C4-2B (cell line): ENCODE measurements around the gene CMTM7.

Source experiments
- CTCF ChIP-seq: fragments of 450-650 bp; conservative IDR thresholded peaks from 2 replicates; pipeline ENCODE4 v1.5.1; 2017; ENCODE audit warnings: mild to moderate bottlenecking
- ZFX ChIP-seq: fragments of 450-650 bp; IDR thresholded peaks from 2 replicates; pipeline ENCODE4 v1.6.1; 2017

- TF ChIP-seq CTCF (no peak), ZFX (no peak)
Measured at GRCh38 chr3:32469151-32469874, 77.7 kb downstream of the CMTM7 start.
